ENCODE measurements around the gene TRHDE. TPM values are rescaled to one million over a fixed set of nuclear protein-coding genes. Genes with fewer than 3 reads are reported as not detected.

The TRHDE gene
- total and polyA plus RNA-seq, 12 donors: 0.11 to 3.9 (median 0.64) TPM

DNA sequence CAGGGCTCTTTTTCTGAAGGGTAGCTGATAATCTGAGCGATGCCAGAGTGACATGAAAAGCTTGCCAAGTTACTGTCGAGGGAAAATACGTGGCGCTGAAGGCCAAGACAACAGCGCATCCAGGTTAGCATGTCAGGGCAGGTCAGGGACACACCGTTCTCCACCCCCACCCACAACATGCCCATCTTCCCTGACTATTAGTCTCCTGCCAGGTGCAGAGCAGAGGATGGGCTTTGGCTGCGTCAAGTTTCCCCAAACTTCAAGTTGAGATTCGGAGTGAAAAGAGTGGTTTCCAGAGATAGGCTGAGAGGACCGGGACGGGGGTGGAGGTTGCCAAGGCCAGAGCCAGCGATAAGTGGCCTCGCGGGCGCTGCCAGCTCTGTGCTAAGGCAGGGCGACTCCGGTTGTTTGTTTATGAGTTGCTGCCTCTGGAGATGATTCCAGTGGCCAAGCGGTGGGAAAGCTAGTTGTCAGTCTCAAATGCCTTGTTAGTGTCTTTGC, 1.7 kb downstream of the TRHDE start:
- Histone ChIP-seq H3K27me3 (peaks cover 27% of the 10 kb centered on the region), H3K36me3 (replicated peaks in 1 of 2) (no peaks in the 10 kb centered on the region), H3K9me3 (replicated peaks in 1 of 3) (no peaks in the 10 kb centered on the region), H3K4me1 (replicated peaks in 1 of 2) (peaks cover 8 to 24% of the 10 kb centered on the region in 2 donors), H3K4me3 (peak overlapping the region in 2 of 4 donors; percentile 14 to 59), H3K27ac (peak overlapping the region in 1 of 5 donors; percentile 64)
- 7 to 11% (median 10%) methylated on average over 12 to 17 of the region's 17 CpGs for WGBS, 4 donors
- DNase-seq: peak in 3 of 7 donors; percentile 24 to 40 (median 27)
- intact Hi-C loops (cut with DNase I): no loop called here
- TF ChIP-seq POLR2A (IDR thresholded peaks at IDR 0.05): no peak
- TF ChIP-seq, protein P1, sequence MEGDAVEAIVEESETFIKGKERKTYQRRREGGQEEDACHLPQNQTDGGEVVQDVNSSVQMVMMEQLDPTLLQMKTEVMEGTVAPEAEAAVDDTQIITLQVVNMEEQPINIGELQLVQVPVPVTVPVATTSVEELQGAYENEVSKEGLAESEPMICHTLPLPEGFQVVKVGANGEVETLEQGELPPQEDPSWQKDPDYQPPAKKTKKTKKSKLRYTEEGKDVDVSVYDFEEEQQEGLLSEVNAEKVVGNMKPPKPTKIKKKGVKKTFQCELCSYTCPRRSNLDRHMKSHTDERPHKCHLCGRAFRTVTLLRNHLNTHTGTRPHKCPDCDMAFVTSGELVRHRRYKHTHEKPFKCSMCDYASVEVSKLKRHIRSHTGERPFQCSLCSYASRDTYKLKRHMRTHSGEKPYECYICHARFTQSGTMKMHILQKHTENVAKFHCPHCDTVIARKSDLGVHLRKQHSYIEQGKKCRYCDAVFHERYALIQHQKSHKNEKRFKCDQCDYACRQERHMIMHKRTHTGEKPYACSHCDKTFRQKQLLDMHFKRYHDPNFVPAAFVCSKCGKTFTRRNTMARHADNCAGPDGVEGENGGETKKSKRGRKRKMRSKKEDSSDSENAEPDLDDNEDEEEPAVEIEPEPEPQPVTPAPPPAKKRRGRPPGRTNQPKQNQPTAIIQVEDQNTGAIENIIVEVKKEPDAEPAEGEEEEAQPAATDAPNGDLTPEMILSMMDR (IDR thresholded peaks at IDR 0.05): no peak

DNA sequence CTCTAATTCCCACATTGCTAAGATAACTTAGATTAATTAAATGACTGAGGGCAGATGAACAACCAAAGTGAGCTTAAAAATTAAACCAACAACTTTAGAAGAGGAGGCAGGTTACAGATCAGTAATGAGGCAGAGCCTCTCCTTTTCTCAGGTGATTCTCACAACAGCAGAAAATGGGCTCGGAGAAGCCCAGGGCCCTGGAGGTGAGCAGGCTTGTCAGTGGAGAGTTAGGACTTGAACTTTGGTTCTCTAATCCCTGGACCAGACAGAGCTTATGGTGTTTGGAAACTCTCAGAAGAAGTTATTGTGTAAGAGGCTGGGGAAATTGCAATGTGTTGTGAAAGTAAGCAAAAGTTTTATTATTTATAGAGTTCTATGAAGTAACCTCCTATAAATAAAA, 2.8 kb downstream of the TRHDE start:
- intact Hi-C loops (cut with DNase I): no loop called here
- H3K9me3 ChIP-seq (replicated peaks in 1 of 3): no peaks in the 10 kb centered on the region
- H3K4me1 ChIP-seq (replicated peaks in 1 of 2): peaks cover 8 to 24% of the 10 kb centered on the region in 2 donors
- TF ChIP-seq, protein P1 (IDR thresholded peaks at IDR 0.05): no peak
- TF ChIP-seq POLR2A (IDR thresholded peaks at IDR 0.05): no peak
- H3K27me3 ChIP-seq: peaks cover 27% of the 10 kb centered on the region
- DNase-seq: no peak
- WGBS, 4 donors: 37 to 84% (median 70%) methylated on average over 1 of the region's 1 CpG
- no peaks in the 10 kb centered on the region for H3K36me3 ChIP-seq (replicated peaks in 1 of 2)
- no peak overlapping the region for H3K27ac ChIP-seq
- no peak overlapping the region for H3K4me3 ChIP-seq

DNA sequence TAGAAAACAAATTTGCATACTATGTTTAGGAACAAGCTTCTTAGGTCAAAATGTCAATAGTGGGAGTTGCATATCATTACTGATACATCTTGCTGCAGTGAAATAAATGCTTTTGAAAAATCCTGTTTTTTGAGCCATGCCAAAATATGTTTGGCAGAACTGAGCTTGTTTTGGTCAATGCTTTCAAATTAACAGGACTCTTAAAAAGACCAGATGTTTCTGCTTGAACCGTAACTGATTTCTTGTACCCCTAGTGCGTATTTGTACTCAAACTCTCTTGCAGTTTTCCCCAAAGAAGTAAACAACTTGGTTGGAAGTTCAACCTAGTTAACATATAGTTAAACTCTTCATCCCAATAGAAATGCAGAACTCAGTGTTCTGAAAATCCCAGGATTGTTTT, 3.4 kb downstream of the TRHDE start:
- peaks cover 27% of the 10 kb centered on the region for H3K27me3 ChIP-seq

DNA sequence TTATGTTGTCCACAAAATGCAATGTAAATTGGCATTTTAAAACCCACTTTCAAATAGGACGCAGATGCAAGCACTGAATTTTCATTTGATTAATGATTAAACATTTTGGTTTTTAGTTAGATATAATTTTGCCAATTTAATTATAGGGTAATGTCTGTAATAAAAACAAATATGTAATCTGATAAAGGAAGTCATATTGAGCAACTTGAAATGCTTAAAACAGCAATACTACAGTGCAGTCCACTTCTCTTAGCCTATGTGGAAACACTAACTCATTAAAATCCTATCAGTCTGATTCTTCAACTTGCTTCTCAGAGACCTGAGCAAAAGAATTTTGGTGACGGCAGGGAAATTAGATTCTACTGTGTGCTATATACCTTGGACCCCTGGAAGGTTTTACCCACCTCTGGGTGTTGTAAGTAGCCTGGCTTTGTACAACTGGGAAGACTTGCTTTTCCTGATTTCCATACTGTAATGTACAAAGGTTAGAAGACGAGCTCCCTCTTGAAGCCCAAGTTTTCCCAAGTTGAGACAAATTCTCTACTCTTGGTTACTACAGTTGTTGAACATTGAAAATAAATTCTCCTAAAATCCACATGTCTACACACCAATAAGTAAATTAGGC, 4.1 kb downstream of the TRHDE start:
- Histone ChIP-seq H3K27ac (no peak overlapping the region), H3K4me3 (no peak overlapping the region), H3K4me1 (replicated peaks in 1 of 2) (peaks cover 8 to 24% of the 10 kb centered on the region in 2 donors), H3K36me3 (replicated peaks in 1 of 2) (no peaks in the 10 kb centered on the region), H3K9me3 (replicated peaks in 1 of 3) (no peaks in the 10 kb centered on the region), H3K27me3 (peaks cover 27% of the 10 kb centered on the region)
- no peak for DNase-seq
- TF ChIP-seq, protein P1 (IDR thresholded peaks at IDR 0.05): no peak
- no peak for TF ChIP-seq POLR2A (IDR thresholded peaks at IDR 0.05)
- intact Hi-C loops (cut with DNase I): no loop called here
- 60 to 72% (median 65%) methylated on average over 3 of the region's 3 CpGs for WGBS, 4 donors

More for the DNA sequence above, 3.4 kb downstream of the TRHDE start:
- no peak overlapping the region for H3K4me3 ChIP-seq
- H3K9me3 ChIP-seq (replicated peaks in 1 of 3): no peaks in the 10 kb centered on the region
- no peak for DNase-seq
- 61 to 86% (median 78%) methylated on average over 2 of the region's 2 CpGs for WGBS, 4 donors
- no peak overlapping the region for H3K27ac ChIP-seq
- no peaks in the 10 kb centered on the region for H3K36me3 ChIP-seq (replicated peaks in 1 of 2)
- H3K4me1 ChIP-seq (replicated peaks in 1 of 2): peaks cover 8 to 24% of the 10 kb centered on the region in 2 donors
- TF ChIP-seq POLR2A (IDR thresholded peaks at IDR 0.05): no peak
- TF ChIP-seq, protein P1 (IDR thresholded peaks at IDR 0.05): no peak
- intact Hi-C loops (cut with DNase I): no loop called here
